Right atrium auricular region (tissue), 2 donors: Measurements from ENCODE around the gene RGL1. TPM values are rescaled to one million over a fixed set of nuclear protein-coding genes. Genes with fewer than 3 reads are reported as not detected.

Experiments used
- DNase-seq: peaks from one replicate; pipeline ENCODE4 v3.0.0-alpha.2; 2019; ENCODE audit warnings: low spot score
- H3K27ac ChIP-seq, 2 donors: fragments of 200-600 bp; sonication (generic); 1 replicate in 1 of 2; 2 replicates in 1 of 2; pipeline ENCODE4 v1.5.1; 2016 to 2019
- H3K27me3 ChIP-seq, 2 donors: fragments of 200-600 bp; sonication (generic); one replicate each; pipeline versions ENCODE4 v1.5.1 to v1.6.0; 2017 to 2019
- H3K36me3 ChIP-seq: fragments of 200-600 bp; sonication (generic); one replicate; pipeline ENCODE4 v1.5.1; 2016
- H3K4me1 ChIP-seq, 2 donors: fragments of 200-600 bp; sonication (generic); one replicate each; pipeline versions ENCODE4 v1.5.1 to v1.6.0; 2017 to 2019
- H3K4me3 ChIP-seq, 2 donors: fragments of 200-600 bp; sonication (generic); 1 replicate in 1 of 2; 2 replicates in 1 of 2; pipeline ENCODE4 v1.5.1; 2017 to 2019; ENCODE audit warnings: mild to moderate bottlenecking in 1 of 2, moderate library complexity in 1 of 2
- H3K9me3 ChIP-seq, 2 donors: fragments of 200-600 bp; sonication (generic); one replicate each; pipeline ENCODE4 v1.5.1; 2019
- total RNA-seq, 2 donors: library from RNA; depleted of rRNA; stranded (reverse); fragments of >200 nt; gene quantifications; one replicate each; pipeline ENCODE4 v1.1.0, GENCODE V29; 2016
- TF ChIP-seq, protein P1 (sequence below), 2 donors: fragments of 200-600 bp; sonication (generic); IDR thresholded peaks; one replicate each; pipeline ENCODE4 v1.5.1; 2019; ENCODE audit warnings: antibody characterized with exemption in 2 of 2

Gene RGL1
- total RNA-seq, 2 donors from 2014 or later, result 14.9 to 22.7 TPM

DNA sequence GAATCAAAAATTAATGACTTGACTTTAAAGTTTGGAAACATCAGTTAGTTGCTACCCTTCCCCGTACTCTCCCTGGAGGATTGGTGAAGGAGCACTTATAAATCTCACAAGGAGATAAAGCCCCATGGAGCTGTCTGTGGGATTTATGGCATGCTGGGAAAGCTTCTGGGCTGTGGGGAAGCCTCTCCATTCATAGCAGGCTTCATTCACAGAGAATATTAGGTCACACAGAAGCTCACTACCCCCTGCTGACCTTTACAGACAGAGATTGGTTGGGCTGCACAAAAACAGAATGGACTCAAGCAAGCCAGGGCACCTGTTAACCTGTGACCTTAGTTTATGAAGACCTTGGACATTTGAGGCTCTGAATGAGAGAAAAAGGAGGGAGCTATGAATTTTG is 32.1 kb downstream of the RGL1 start:
- Histone ChIP-seq H3K27me3 (no peaks in the 10 kb centered on the region), H3K4me3 (no peak overlapping the region), H3K27ac (no peak overlapping the region), H3K4me1 (peaks cover 0 to 28% of the 10 kb centered on the region in 2 donors), H3K9me3 (no peaks in the 10 kb centered on the region), H3K36me3 (no peaks in the 10 kb centered on the region)
- TF ChIP-seq, protein P1, sequence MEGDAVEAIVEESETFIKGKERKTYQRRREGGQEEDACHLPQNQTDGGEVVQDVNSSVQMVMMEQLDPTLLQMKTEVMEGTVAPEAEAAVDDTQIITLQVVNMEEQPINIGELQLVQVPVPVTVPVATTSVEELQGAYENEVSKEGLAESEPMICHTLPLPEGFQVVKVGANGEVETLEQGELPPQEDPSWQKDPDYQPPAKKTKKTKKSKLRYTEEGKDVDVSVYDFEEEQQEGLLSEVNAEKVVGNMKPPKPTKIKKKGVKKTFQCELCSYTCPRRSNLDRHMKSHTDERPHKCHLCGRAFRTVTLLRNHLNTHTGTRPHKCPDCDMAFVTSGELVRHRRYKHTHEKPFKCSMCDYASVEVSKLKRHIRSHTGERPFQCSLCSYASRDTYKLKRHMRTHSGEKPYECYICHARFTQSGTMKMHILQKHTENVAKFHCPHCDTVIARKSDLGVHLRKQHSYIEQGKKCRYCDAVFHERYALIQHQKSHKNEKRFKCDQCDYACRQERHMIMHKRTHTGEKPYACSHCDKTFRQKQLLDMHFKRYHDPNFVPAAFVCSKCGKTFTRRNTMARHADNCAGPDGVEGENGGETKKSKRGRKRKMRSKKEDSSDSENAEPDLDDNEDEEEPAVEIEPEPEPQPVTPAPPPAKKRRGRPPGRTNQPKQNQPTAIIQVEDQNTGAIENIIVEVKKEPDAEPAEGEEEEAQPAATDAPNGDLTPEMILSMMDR (IDR thresholded peaks at IDR 0.05), result no peak
- DNase-seq, result no peak

GRCh38 chr1:183838221-183838620 is 33.3 kb downstream of the RGL1 start:
- TF ChIP-seq, protein P1 (IDR thresholded peaks at IDR 0.05), result no peak
- H3K27ac ChIP-seq, result no peak overlapping the region

GRCh38 chr1:183840140-183840539 is 35.2 kb downstream of the RGL1 start:
- Histone ChIP-seq H3K27me3 (no peaks in the 10 kb centered on the region), H3K27ac (no peak overlapping the region), H3K4me1 (peaks cover 0 to 36% of the 10 kb centered on the region in 2 donors), H3K9me3 (no peaks in the 10 kb centered on the region), H3K36me3 (no peaks in the 10 kb centered on the region), H3K4me3 (no peak overlapping the region)
- no peak for DNase-seq
- TF ChIP-seq, protein P1 (IDR thresholded peaks at IDR 0.05), result no peak

More at GRCh38 chr1:183838221-183838620, 33.3 kb downstream of the RGL1 start:
- H3K36me3 ChIP-seq, result no peaks in the 10 kb centered on the region
- DNase-seq, result no peak
- H3K9me3 ChIP-seq, result no peaks in the 10 kb centered on the region
- H3K27me3 ChIP-seq, result no peaks in the 10 kb centered on the region
- H3K4me1 ChIP-seq, result peaks cover 0 to 39% of the 10 kb centered on the region in 2 donors
- H3K4me3 ChIP-seq, result no peak overlapping the region

DNA sequence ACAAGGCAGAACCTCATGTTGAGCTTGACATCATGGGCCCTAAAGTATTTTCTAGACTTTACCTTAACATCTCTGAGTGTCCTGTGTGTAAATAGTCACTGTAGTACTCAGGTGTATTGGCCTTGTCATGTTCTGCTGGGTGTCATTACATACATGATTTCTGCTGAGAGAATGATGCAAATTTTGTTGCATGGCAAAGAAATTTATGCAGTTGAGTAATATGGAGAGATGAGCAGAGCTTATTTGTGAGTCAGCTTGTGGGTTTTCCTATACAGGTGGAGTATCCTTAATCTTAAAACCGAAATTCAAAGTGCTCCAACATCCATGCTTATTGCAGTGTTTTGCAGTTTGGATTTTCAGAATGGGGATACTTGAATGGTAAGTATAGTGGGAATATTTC is 36.6 kb downstream of the RGL1 start:
- H3K9me3 ChIP-seq, result no peaks in the 10 kb centered on the region
- peak overlapping the region in 1 of 2 donors; percentile 51 for H3K27ac ChIP-seq
- peaks cover 0 to 35% of the 10 kb centered on the region in 2 donors for H3K4me1 ChIP-seq
- H3K27me3 ChIP-seq, result no peaks in the 10 kb centered on the region
- no peak for DNase-seq
- H3K4me3 ChIP-seq, result no peak overlapping the region
- no peaks in the 10 kb centered on the region for H3K36me3 ChIP-seq
- TF ChIP-seq, protein P1 (IDR thresholded peaks at IDR 0.05), result no peak

- no peak for DNase-seq
- Histone ChIP-seq H3K9me3 (no peaks in the 10 kb centered on the region), H3K36me3 (no peaks in the 10 kb centered on the region), H3K27ac (peak overlapping the region; percentile 9 to 51), H3K4me3 (no peak overlapping the region), H3K27me3 (no peaks in the 10 kb centered on the region), H3K4me1 (peaks cover 0 to 29% of the 10 kb centered on the region in 2 donors)
- TF ChIP-seq, protein P1 (IDR thresholded peaks at IDR 0.05), result no peak
Observed at GRCh38 chr1:183841950-183842794, 37.3 kb downstream of the RGL1 start.
